ENCODE measurements around the gene LYZ. TPM values are rescaled to one million over a fixed set of nuclear protein-coding genes. Genes with fewer than 3 reads are reported as not detected.

The LYZ gene
- total and polyA plus RNA-seq, 3 experiments from 2014 or later: 8.7 to 8.8 TPM; not detected in 1

DNA sequence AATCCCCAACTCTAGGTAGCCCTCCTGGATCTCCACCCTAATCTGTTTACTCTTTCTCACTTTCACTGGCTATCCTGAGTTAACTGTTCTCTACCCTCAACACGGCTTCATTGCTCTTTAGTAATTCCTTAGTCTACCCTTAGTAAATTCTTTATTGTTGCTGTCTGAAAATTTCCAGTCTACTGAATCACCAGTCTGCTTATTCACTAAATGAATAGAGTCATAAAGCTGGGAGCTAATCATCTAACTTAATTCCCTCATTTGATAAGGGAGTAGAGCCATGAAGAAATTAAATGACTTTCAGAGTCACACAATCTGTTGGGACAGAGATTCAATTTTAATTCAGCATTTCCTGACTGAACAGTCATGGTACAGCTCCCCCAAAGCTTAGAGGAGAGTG lies 47.9 kb downstream of the LYZ start:
- peaks cover 0 to 11% (median 4%) of the 10 kb centered on the region in 5 donors for H3K9me3 Mint-ChIP-seq
- Histone ChIP-seq H3K27ac (ENCODE audit: low read depth, low read length) (no peak overlapping the region), H3K4me1 (ENCODE audit: insufficient read depth, low read length) (no peaks in the 10 kb centered on the region), H3K9me3 (ENCODE audit: low read length) (no peaks in the 10 kb centered on the region), H3K4me3 (ENCODE audit: low read length) (no peak overlapping the region), H3K27me3 (ENCODE audit: insufficient read depth, low read length, poor library complexity, severe bottlenecking) (no peaks in the 10 kb centered on the region), H3K36me3 (ENCODE audit: insufficient read depth, low read length) (no peaks in the 10 kb centered on the region)
- H3K27ac Mint-ChIP-seq: no peak overlapping the region
- CTCF ChIA-PET: no interaction called here
- no peaks in the 10 kb centered on the region for H3K4me1 Mint-ChIP-seq
- POLR2A ChIA-PET: no interaction called here
- no peak for DNase-seq
- no peaks in the 10 kb centered on the region for H3K27me3 Mint-ChIP-seq
- H3K36me3 Mint-ChIP-seq: peaks cover 15 to 41% (median 39%) of the 10 kb centered on the region in 3 donors
- no peak overlapping the region for H3K4me3 Mint-ChIP-seq

- H3K4me3 Mint-ChIP-seq: no peak overlapping the region
- no peak overlapping the region for H3K27ac Mint-ChIP-seq
- no peaks in the 10 kb centered on the region for H3K4me1 Mint-ChIP-seq
- Histone ChIP-seq H3K27ac (ENCODE audit: low read depth, low read length) (no peak overlapping the region), H3K27me3 (ENCODE audit: insufficient read depth, low read length, poor library complexity, severe bottlenecking) (no peaks in the 10 kb centered on the region), H3K36me3 (ENCODE audit: insufficient read depth, low read length) (no peaks in the 10 kb centered on the region), H3K9me3 (ENCODE audit: low read length) (no peaks in the 10 kb centered on the region), H3K4me1 (ENCODE audit: insufficient read depth, low read length) (no peaks in the 10 kb centered on the region), H3K4me3 (ENCODE audit: low read length) (no peak overlapping the region)
- DNase-seq: no peak
- H3K9me3 Mint-ChIP-seq: peaks cover 0 to 11% (median 4%) of the 10 kb centered on the region in 5 donors
- CTCF ChIA-PET: no interaction called here
- no peaks in the 10 kb centered on the region for H3K27me3 Mint-ChIP-seq
- H3K36me3 Mint-ChIP-seq: peaks cover 9 to 33% (median 31%) of the 10 kb centered on the region in 3 donors
- POLR2A ChIA-PET: no interaction called here
Observed at GRCh38 chr12:69396963-69397362, 48.8 kb downstream of the LYZ start.

DNA sequence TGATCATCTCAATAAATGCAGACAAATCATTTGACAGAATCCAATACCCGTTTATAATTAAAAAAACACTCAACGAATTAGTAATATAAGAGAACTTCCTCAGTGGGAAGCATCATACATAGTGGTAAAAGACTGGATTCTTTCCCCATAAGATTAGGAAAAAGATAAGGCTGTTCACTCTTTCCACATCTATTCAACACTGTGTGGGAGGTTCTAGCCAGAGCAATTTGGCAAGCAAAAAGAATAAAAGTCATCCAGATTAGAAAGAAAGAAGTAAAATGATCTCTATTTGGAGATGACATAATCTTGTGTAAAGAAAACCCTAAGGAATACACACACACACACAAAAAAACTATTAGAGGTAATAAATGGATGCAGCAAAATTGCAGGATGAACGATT lies 49.8 kb downstream of the LYZ start:
- Histone ChIP-seq H3K27ac (ENCODE audit: low read depth, low read length) (no peak overlapping the region), H3K4me3 (ENCODE audit: low read length) (no peak overlapping the region), H3K36me3 (ENCODE audit: insufficient read depth, low read length) (no peaks in the 10 kb centered on the region), H3K9me3 (ENCODE audit: low read length) (no peaks in the 10 kb centered on the region), H3K27me3 (ENCODE audit: insufficient read depth, low read length, poor library complexity, severe bottlenecking) (no peaks in the 10 kb centered on the region), H3K4me1 (ENCODE audit: insufficient read depth, low read length) (no peaks in the 10 kb centered on the region)
- Mint-ChIP-seq H3K4me3 (no peak overlapping the region), H3K9me3 (peaks cover 0 to 11% (median 4%) of the 10 kb centered on the region in 5 donors), H3K27ac (no peak overlapping the region), H3K36me3 (peaks cover 9 to 33% (median 23%) of the 10 kb centered on the region in 3 donors), H3K27me3 (no peaks in the 10 kb centered on the region), H3K4me1 (no peaks in the 10 kb centered on the region)
- DNase-seq: no peak
- ChIA-PET POLR2A (no interaction called here), CTCF (no interaction called here)

- POLR2A ChIA-PET: no interaction called here
- H3K4me1 Mint-ChIP-seq: no peaks in the 10 kb centered on the region
- Histone ChIP-seq H3K27ac (ENCODE audit: low read depth, low read length) (no peak overlapping the region), H3K4me3 (ENCODE audit: low read length) (no peak overlapping the region), H3K9me3 (ENCODE audit: low read length) (no peaks in the 10 kb centered on the region), H3K36me3 (ENCODE audit: insufficient read depth, low read length) (no peaks in the 10 kb centered on the region), H3K4me1 (ENCODE audit: insufficient read depth, low read length) (no peaks in the 10 kb centered on the region), H3K27me3 (ENCODE audit: insufficient read depth, low read length, poor library complexity, severe bottlenecking) (no peaks in the 10 kb centered on the region)
- H3K4me3 Mint-ChIP-seq: no peak overlapping the region
- peaks cover 4 to 17% (median 13%) of the 10 kb centered on the region in 3 donors for H3K36me3 Mint-ChIP-seq
- H3K9me3 Mint-ChIP-seq: peaks cover 0 to 5% (median 0%) of the 10 kb centered on the region in 5 donors
- H3K27me3 Mint-ChIP-seq: no peaks in the 10 kb centered on the region
- CTCF ChIA-PET: no interaction called here
- no peak overlapping the region for H3K27ac Mint-ChIP-seq
- no peak for DNase-seq
Observed at GRCh38 chr12:69401940-69402339, 53.8 kb downstream of the LYZ start.

Other genes starting within 250 kb of the LYZ start
- 100 to 1,000 TPM; 113 to 114 TPM for gene CPSF6, start 108.8 kb upstream of the LYZ start, total RNA-seq
- gene CPSF6, start 108.8 kb upstream of the LYZ start, polyA plus RNA-seq: 52.5 TPM
- gene YEATS4, start 11.4 kb downstream of the LYZ start, total RNA-seq: 10 to 100 TPM; 34.9 to 39.7 TPM
- gene YEATS4, start 11.4 kb downstream of the LYZ start, polyA plus RNA-seq: 26.6 TPM
- gene FRS2, start 122.0 kb downstream of the LYZ start, total RNA-seq: 10 to 100 TPM in 1 of 2 experiments, 1 to 10 TPM in 1; 9.8 to 13.1 TPM
- gene FRS2, start 122.0 kb downstream of the LYZ start, polyA plus RNA-seq: 9.1 TPM
- 100 to 1,000 TPM; 411 to 415 TPM for gene CCT2, start 237.1 kb downstream of the LYZ start, total RNA-seq
- 141 TPM for gene CCT2, start 237.1 kb downstream of the LYZ start, polyA plus RNA-seq

Data from CD8-positive, alpha-beta memory T cell (primary cell).